Sigmoid colon (tissue), 4 donors: ENCODE data around the gene ZNF277.

Source experiments
- POLR2A ChIP-seq, 2 donors: fragments of 450-650 bp; IDR thresholded peaks; one replicate each; pipeline ENCODE4 v1.6.1; 2016; ENCODE audit warnings: antibody characterized with exemption in 2 of 2, mild to moderate bottlenecking in 2 of 2, moderate library complexity in 2 of 2
- POLR2AphosphoS5 ChIP-seq, 4 donors: sonication (generic); formaldehyde crosslinking; IDR thresholded peaks; one replicate each; pipeline ENCODE4 v1.6.1; 2017; ENCODE audit warnings: antibody characterized with exemption in 4 of 4
- TF ChIP-seq, protein P1 (sequence below), 4 experiments: fragments of 450-650 bp in 3 of 4; fragments of 200-600 bp in 1 of 4; IDR thresholded peaks; one replicate each; pipeline ENCODE4 v1.5.1; 2016 to 2019; ENCODE audit warnings: antibody characterized with exemption in 4 of 4, mild to moderate bottlenecking in 3 of 4, moderate library complexity in 2 of 4

DNA sequence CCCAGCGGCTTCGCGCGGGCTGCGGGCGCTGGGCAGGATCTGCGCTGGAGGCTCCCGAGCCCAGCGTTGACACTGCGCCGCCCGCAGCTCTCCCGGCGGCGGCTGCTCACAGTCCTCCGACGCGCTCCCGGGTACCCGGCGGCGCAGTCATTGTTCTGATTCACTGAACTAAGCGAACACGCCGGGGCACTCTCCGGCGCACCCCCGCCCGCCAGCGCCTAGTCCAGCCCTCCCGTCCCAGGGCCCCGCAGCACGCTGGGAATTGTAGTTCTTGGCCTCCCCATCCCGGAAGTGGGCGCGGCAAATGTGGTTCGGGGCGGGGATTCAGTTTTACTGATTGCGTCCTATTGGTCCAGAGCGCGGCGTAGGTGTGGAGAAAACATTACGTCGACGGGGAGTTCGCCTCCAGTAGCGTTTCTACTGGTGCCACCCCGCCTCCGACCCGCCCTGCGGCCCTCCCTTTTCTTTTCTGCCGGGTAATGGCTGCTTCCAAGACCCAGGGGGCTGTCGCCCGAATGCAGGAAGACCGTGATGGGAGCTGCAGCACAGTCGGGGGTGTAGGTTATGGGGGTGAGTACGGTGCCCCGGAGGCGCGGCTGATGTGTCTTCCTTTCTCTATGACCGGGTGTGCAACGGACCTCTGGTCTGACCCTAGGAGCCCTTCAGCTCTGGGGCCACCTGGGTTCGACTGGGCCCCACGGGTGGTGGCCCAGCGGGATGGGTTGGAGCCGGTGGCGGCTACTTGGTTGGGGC is at the start of gene ZNF277, which contains the start of gene DOCK4:
- TF ChIP-seq, protein P1, sequence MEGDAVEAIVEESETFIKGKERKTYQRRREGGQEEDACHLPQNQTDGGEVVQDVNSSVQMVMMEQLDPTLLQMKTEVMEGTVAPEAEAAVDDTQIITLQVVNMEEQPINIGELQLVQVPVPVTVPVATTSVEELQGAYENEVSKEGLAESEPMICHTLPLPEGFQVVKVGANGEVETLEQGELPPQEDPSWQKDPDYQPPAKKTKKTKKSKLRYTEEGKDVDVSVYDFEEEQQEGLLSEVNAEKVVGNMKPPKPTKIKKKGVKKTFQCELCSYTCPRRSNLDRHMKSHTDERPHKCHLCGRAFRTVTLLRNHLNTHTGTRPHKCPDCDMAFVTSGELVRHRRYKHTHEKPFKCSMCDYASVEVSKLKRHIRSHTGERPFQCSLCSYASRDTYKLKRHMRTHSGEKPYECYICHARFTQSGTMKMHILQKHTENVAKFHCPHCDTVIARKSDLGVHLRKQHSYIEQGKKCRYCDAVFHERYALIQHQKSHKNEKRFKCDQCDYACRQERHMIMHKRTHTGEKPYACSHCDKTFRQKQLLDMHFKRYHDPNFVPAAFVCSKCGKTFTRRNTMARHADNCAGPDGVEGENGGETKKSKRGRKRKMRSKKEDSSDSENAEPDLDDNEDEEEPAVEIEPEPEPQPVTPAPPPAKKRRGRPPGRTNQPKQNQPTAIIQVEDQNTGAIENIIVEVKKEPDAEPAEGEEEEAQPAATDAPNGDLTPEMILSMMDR (IDR thresholded peaks at IDR 0.05), result no peak
- TF ChIP-seq POLR2A (IDR thresholded peaks at IDR 0.05), result peak; percentile 48 to 55
- peak; percentile 75 to 98 (median 84) for TF ChIP-seq POLR2AphosphoS5 (IDR thresholded peaks at IDR 0.05)
